Measurements from ENCODE around the gene TDRD9.

Gene TDRD9

GRCh38 chr14:103887170-103887501, 41.1 kb upstream of the TDRD9 start:
- TF ChIP-seq ZFX (IDR thresholded peaks at IDR 0.05; ENCODE audit: borderline replicate concordance) (no peak), CTCF (IDR thresholded peaks at IDR 0.05) (no peak)
- no peak overlapping the region for H3K27ac ChIP-seq

- H3K27ac ChIP-seq: peak overlapping the region; percentile 94
Observed at GRCh38 chr14:103887557-103888115, 40.6 kb upstream of the TDRD9 start.

GRCh38 chr14:103889002-103889312, 39.3 kb upstream of the TDRD9 start:
- peak overlapping the region; percentile 94 for H3K27ac ChIP-seq

More at GRCh38 chr14:103887557-103888115, 40.6 kb upstream of the TDRD9 start:
- TF ChIP-seq ZFX (IDR thresholded peaks at IDR 0.05; ENCODE audit: borderline replicate concordance): no peak
- no peak for TF ChIP-seq CTCF (IDR thresholded peaks at IDR 0.05)

- TF ChIP-seq ZFX (IDR thresholded peaks at IDR 0.05; ENCODE audit: borderline replicate concordance) (no peak), CTCF (IDR thresholded peaks at IDR 0.05) (no peak)
- H3K27ac ChIP-seq: peak overlapping the region; percentile 94
Observed at GRCh38 chr14:103889313-103890051, 38.8 kb upstream of the TDRD9 start.

GRCh38 chr14:103890052-103890371, 38.2 kb upstream of the TDRD9 start:
- peak overlapping the region; percentile 94 for H3K27ac ChIP-seq
- no peak for TF ChIP-seq CTCF (IDR thresholded peaks at IDR 0.05)
- TF ChIP-seq ZFX (IDR thresholded peaks at IDR 0.05; ENCODE audit: borderline replicate concordance): no peak

GRCh38 chr14:103890821-103891666, 37.2 kb upstream of the TDRD9 start:
- TF ChIP-seq CTCF (IDR thresholded peaks at IDR 0.05) (no peak), ZFX (IDR thresholded peaks at IDR 0.05; ENCODE audit: borderline replicate concordance) (no peak)
- H3K27ac ChIP-seq: no peak overlapping the region

- no peak for TF ChIP-seq ZFX (IDR thresholded peaks at IDR 0.05; ENCODE audit: borderline replicate concordance)
- no peak for TF ChIP-seq CTCF (IDR thresholded peaks at IDR 0.05)
- H3K27ac ChIP-seq: no peak overlapping the region
Observed at GRCh38 chr14:103891667-103892215, 36.5 kb upstream of the TDRD9 start.
